ENCODE measurements around the gene ADAMTS13.

Gene ADAMTS13

GRCh38 chr9:133403766-133404453, 18.3 kb upstream of the ADAMTS13 start:
- peaks cover 18% of the 10 kb centered on the region for H3K4me1 Mint-ChIP-seq (ENCODE audit: low read depth)
- H3K27me3 Mint-ChIP-seq, result no peaks in the 10 kb centered on the region
- no peaks in the 10 kb centered on the region for H3K9me3 Mint-ChIP-seq
- peaks cover 61% of the 10 kb centered on the region for H3K36me3 Mint-ChIP-seq (ENCODE audit: low read depth)
- no peak overlapping the region for H3K4me3 Mint-ChIP-seq
- peak overlapping the region; percentile 37 for H3K27ac Mint-ChIP-seq
- DNase-seq, result peak; percentile 70

GRCh38 chr9:133404454-133405002, 17.6 kb upstream of the ADAMTS13 start:
- Mint-ChIP-seq H3K27me3 (no peaks in the 10 kb centered on the region), H3K9me3 (no peaks in the 10 kb centered on the region), H3K4me1 (ENCODE audit: low read depth) (peaks cover 18% of the 10 kb centered on the region), H3K36me3 (ENCODE audit: low read depth) (peaks cover 67% of the 10 kb centered on the region), H3K4me3 (no peak overlapping the region), H3K27ac (peak overlapping the region; percentile 37)
- DNase-seq, result no peak

GRCh38 chr9:133405508-133406438, 16.4 kb upstream of the ADAMTS13 start:
- peaks cover 74% of the 10 kb centered on the region for H3K36me3 Mint-ChIP-seq (ENCODE audit: low read depth)
- no peaks in the 10 kb centered on the region for H3K27me3 Mint-ChIP-seq
- no peak for DNase-seq
- no peak overlapping the region for H3K4me3 Mint-ChIP-seq
- no peaks in the 10 kb centered on the region for H3K9me3 Mint-ChIP-seq
- peak overlapping the region; percentile 44 for H3K27ac Mint-ChIP-seq
- H3K4me1 Mint-ChIP-seq (ENCODE audit: low read depth), result peaks cover 18% of the 10 kb centered on the region

GRCh38 chr9:133406480-133407307, 15.5 kb upstream of the ADAMTS13 start:
- DNase-seq, result peak; percentile 87
- H3K4me3 Mint-ChIP-seq, result no peak overlapping the region
- H3K4me1 Mint-ChIP-seq (ENCODE audit: low read depth), result peaks cover 18% of the 10 kb centered on the region
- no peaks in the 10 kb centered on the region for H3K27me3 Mint-ChIP-seq
- H3K36me3 Mint-ChIP-seq (ENCODE audit: low read depth), result peaks cover 79% of the 10 kb centered on the region
- H3K27ac Mint-ChIP-seq, result peak overlapping the region; percentile 92
- no peaks in the 10 kb centered on the region for H3K9me3 Mint-ChIP-seq

DNA sequence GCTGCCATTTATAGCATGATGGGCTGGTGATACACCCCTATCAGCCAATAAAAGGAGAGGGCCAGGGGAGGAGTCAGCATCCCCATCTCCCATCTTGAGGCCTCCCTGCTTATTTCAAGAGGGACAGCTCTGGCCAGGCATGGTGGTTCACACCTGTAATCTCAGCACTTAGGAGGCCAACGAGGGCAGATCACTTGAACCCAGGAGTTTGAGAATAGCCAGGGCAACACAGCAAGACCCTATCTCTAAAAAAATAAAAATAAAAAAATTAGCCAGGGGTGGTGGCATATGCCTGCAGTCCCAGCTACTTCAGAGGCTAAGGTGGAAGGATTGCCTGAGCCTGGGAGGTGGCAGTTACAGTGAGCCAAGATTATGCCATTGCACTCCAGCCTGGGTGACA, 14.1 kb upstream of the ADAMTS13 start:
- Mint-ChIP-seq H3K4me3 (no peak overlapping the region), H3K4me1 (ENCODE audit: low read depth) (peaks cover 18% of the 10 kb centered on the region), H3K9me3 (no peaks in the 10 kb centered on the region), H3K36me3 (ENCODE audit: low read depth) (peaks cover 88% of the 10 kb centered on the region), H3K27ac (no peak overlapping the region), H3K27me3 (no peaks in the 10 kb centered on the region)
- DNase-seq, result no peak

GRCh38 chr9:133415170-133415569, 7.0 kb upstream of the ADAMTS13 start:
- H3K36me3 Mint-ChIP-seq (ENCODE audit: low read depth), result peaks cover 78% of the 10 kb centered on the region
- no peaks in the 10 kb centered on the region for H3K27me3 Mint-ChIP-seq
- peak overlapping the region; percentile 94 for H3K27ac Mint-ChIP-seq
- no peaks in the 10 kb centered on the region for H3K9me3 Mint-ChIP-seq
- peaks cover 46% of the 10 kb centered on the region for H3K4me1 Mint-ChIP-seq (ENCODE audit: low read depth)
- peak overlapping the region; percentile 91 for H3K4me3 Mint-ChIP-seq
- DNase-seq, result no peak

DNA sequence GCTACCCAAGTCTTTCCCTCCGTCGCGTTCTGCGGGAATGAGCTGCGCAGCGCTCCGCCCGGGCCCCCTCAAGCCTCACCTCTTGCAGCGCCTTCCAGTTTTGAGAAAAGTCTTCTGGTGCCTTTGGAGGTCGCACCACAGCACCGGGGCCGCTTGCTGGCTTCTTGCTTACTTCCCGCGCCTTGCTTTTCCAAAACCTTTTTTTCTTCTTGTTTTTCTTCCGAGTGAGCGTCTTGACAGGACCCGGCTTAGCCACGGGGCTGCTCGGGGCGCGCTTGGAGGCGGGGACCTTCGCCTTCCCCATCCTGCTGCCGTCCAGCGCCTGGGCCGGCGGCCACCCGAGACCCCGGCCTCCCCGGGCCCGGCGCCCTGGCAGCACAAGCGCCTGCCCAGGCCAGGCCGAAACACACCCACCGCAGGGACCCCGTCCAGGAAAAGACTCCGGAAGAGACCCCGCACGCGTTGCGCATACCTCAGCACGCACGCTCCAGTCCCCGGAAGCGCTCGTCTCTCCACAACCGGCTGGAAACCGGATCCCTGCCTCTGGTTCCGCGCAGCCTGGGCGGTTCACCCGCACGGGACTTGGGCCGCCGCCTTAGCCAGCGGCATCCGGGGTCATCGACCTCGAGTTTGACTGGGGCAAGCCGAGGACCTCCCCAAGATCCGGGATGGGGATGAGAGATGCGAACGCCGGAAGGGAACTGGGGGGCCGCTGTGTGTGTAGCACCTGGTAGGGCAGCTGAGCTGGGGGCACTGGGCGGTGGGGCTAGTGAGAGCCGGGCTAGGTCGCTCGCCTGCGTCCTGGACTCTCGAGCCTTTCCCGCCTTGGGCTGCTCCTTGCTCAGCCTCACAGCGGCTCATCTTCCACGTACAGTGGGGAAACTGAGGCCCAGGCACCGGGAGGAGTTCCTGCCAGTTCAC, 4.4 kb upstream of the ADAMTS13 start, which contains the start of gene REXO4:
Gene REXO4 (minus strand): TSS at position 470 of the 921 bp plus-strand sequence. CDS start 166 bp downstream, at position 304.
- Mint-ChIP-seq H3K27ac (peak within 1 kb of the TSS; percentile 94), H3K9me3 (no peaks in the 10 kb centered on the region), H3K36me3 (ENCODE audit: low read depth) (peaks cover 55% of the 10 kb centered on the region), H3K27me3 (no peaks in the 10 kb centered on the region), H3K4me3 (peak within 1 kb of the TSS; percentile 91), H3K4me1 (ENCODE audit: low read depth) (peaks cover 66% of the 10 kb centered on the region)
- peak; percentile 94 for DNase-seq

DNA sequence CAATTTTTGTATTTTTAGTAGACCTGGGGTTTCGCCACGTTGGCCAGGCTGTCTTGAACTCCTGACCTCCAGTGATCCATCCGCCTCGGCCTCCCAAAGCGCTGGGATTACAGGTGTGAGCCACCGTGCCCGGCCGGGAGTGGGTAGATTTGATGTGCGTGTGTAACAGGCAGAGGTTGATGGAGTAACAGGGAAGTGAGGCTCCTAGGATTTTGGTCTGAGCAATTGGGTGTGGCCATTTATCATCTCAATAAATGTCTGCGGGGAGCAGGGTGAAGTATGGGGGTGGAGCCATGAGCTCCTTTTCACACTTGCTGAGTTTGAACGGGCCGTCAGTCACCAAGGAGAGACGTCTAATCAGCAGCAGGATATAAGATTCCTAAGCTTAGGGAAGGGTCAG, 3.2 kb upstream of the ADAMTS13 start:
- Mint-ChIP-seq H3K27me3 (no peaks in the 10 kb centered on the region), H3K4me3 (peak overlapping the region; percentile 91), H3K36me3 (ENCODE audit: low read depth) (peaks cover 43% of the 10 kb centered on the region), H3K4me1 (ENCODE audit: low read depth) (peaks cover 62% of the 10 kb centered on the region), H3K27ac (peak overlapping the region; percentile 94), H3K9me3 (no peaks in the 10 kb centered on the region)
- DNase-seq, result no peak

DNA sequence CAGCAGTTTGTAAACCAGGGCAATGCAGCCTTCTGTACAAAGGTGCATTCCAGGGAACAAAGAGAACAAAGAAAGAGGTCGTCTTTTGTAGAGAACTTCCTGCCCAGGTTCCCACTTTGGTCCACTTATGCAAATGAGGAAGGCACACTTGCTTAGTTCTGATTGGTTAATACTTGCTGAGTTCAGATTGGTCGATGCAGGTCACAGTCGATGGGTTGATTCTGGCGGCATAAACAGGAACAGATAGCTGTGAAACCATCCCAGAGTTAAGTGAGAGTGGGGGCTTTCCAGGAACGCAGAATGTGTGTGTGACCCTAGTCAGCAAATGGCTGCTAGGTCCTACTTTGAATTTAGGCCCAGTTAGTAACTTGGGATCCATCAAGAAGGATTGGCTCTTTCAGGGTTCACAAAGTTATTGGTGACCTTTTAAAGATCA, 1.8 kb upstream of the ADAMTS13 start:
- Mint-ChIP-seq H3K27ac (peak overlapping the region; percentile 59), H3K9me3 (no peaks in the 10 kb centered on the region), H3K27me3 (peaks cover 4% of the 10 kb centered on the region), H3K36me3 (ENCODE audit: low read depth) (peaks cover 29% of the 10 kb centered on the region), H3K4me3 (no peak overlapping the region), H3K4me1 (ENCODE audit: low read depth) (peaks cover 49% of the 10 kb centered on the region)
- DNase-seq, result no peak

DNA sequence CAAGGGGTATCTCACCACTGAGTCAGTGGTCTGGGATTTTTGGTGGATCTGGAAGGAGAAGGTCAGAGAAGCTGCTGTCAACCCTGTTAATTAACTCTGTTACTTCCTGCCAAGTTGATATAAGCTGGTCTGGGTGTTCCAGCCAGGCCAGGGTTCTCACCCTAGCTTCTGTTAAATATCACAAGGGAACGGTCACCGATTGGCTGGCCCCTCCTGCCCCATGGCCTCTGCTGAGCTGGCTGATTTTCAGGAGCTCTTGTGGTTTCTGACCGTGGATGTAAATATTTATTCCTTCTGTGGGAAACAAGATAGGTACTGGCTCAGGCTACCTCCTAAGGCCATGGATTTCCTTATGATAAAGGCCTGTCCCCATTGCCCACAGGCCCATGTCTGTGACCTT, 1.0 kb downstream of the ADAMTS13 start:
- no peak for DNase-seq
- no peak overlapping the region for H3K27ac Mint-ChIP-seq
- H3K36me3 Mint-ChIP-seq (ENCODE audit: low read depth), result peaks cover 2% of the 10 kb centered on the region
- H3K27me3 Mint-ChIP-seq, result peaks cover 32% of the 10 kb centered on the region
- H3K4me1 Mint-ChIP-seq (ENCODE audit: low read depth), result peaks cover 36% of the 10 kb centered on the region
- no peaks in the 10 kb centered on the region for H3K9me3 Mint-ChIP-seq
- H3K4me3 Mint-ChIP-seq, result no peak overlapping the region

GRCh38 chr9:133424187-133424586, 2.0 kb downstream of the ADAMTS13 start:
- H3K27ac Mint-ChIP-seq, result no peak overlapping the region
- no peaks in the 10 kb centered on the region for H3K36me3 Mint-ChIP-seq (ENCODE audit: low read depth)
- H3K9me3 Mint-ChIP-seq, result no peaks in the 10 kb centered on the region
- H3K4me1 Mint-ChIP-seq (ENCODE audit: low read depth), result peaks cover 27% of the 10 kb centered on the region
- H3K4me3 Mint-ChIP-seq, result no peak overlapping the region
- peaks cover 33% of the 10 kb centered on the region for H3K27me3 Mint-ChIP-seq
- no peak for DNase-seq

GRCh38 chr9:133425049-133425632, 3.0 kb downstream of the ADAMTS13 start:
- H3K9me3 Mint-ChIP-seq, result no peaks in the 10 kb centered on the region

GRCh38 chr9:133426011-133426410, 3.8 kb downstream of the ADAMTS13 start:
- H3K27ac Mint-ChIP-seq, result no peak overlapping the region
- no peaks in the 10 kb centered on the region for H3K36me3 Mint-ChIP-seq (ENCODE audit: low read depth)
- no peak overlapping the region for H3K4me3 Mint-ChIP-seq
- peaks cover 18% of the 10 kb centered on the region for H3K4me1 Mint-ChIP-seq (ENCODE audit: low read depth)
- no peaks in the 10 kb centered on the region for H3K9me3 Mint-ChIP-seq
- DNase-seq, result no peak
- peaks cover 37% of the 10 kb centered on the region for H3K27me3 Mint-ChIP-seq

More at GRCh38 chr9:133425049-133425632, 3.0 kb downstream of the ADAMTS13 start:
- no peak overlapping the region for H3K27ac Mint-ChIP-seq
- H3K4me3 Mint-ChIP-seq, result no peak overlapping the region
- peaks cover 35% of the 10 kb centered on the region for H3K27me3 Mint-ChIP-seq
- H3K36me3 Mint-ChIP-seq (ENCODE audit: low read depth), result no peaks in the 10 kb centered on the region
- peaks cover 24% of the 10 kb centered on the region for H3K4me1 Mint-ChIP-seq (ENCODE audit: low read depth)
- DNase-seq, result no peak

All from activated T-cell treated with anti-CD3 and anti-CD28 coated beads, Interleukin-2, amount 50 U/mL, for 24 hours (primary cell).